Smooth muscle cell (in vitro differentiated cells): ENCODE results near the gene CHST15. TPM values are rescaled to one million over a fixed set of nuclear protein-coding genes. Genes with fewer than 3 reads are reported as not detected.

Experiments used
- DNase-seq: peaks from one replicate; lab custom pipeline; 2025; ENCODE audit not compliant: unreplicated experiment; lab: John Stamatoyannopoulos, UW
- H2AFZ ChIP-seq: fragments of 200-600 bp; sonication (generic); 2 replicates; pipeline ENCODE4 v1.6.0; 2016; ENCODE audit warnings: antibody characterized with exemption, low read depth, mild to moderate bottlenecking
- H3F3A ChIP-seq: fragments of 200-600 bp; sonication (generic); 2 replicates; pipeline ENCODE4 v1.6.0; 2017; ENCODE audit warnings: antibody characterized with exemption, low read depth
- H3K27ac ChIP-seq: fragments of 200-600 bp; sonication (generic); 2 replicates; pipeline ENCODE4 v1.5.1; 2016; ENCODE audit warnings: low read depth, mild to moderate bottlenecking
- H3K27me3 ChIP-seq: fragments of 200-600 bp; sonication (generic); 2 replicates; pipeline ENCODE4 v1.6.1; 2016; ENCODE audit warnings: low read depth, mild to moderate bottlenecking
- H3K36me3 ChIP-seq: fragments of 200-600 bp; sonication (generic); 2 replicates; pipeline ENCODE4 v1.5.1; 2016; ENCODE audit warnings: low read depth
- H3K4me1 ChIP-seq: fragments of 200-600 bp; sonication (generic); 2 replicates; pipeline ENCODE4 v1.5.1; 2016; ENCODE audit warnings: low read depth
- H3K4me2 ChIP-seq: fragments of 200-600 bp; sonication (generic); 2 replicates; pipeline ENCODE4 v1.6.0; 2016; ENCODE audit warnings: mild to moderate bottlenecking
- H3K4me3 ChIP-seq: fragments of 200-600 bp; sonication (generic); 2 replicates; pipeline ENCODE4 v1.5.1; 2016; ENCODE audit warnings: mild to moderate bottlenecking
- H3K79me2 ChIP-seq: fragments of 200-600 bp; sonication (generic); 2 replicates; pipeline ENCODE4 v1.6.0; 2016; ENCODE audit warnings: low read depth, mild to moderate bottlenecking
- H3K9ac ChIP-seq: fragments of 200-600 bp; sonication (generic); 2 replicates; pipeline ENCODE4 v1.6.0; 2016; ENCODE audit warnings: low read depth
- H3K9me3 ChIP-seq: fragments of 200-600 bp; sonication (generic); replicated peaks from 2 replicates; pipeline ENCODE4 v1.5.1; 2016; ENCODE audit warnings: low read depth
- H4K20me1 ChIP-seq: fragments of 200-600 bp; sonication (generic); 2 replicates; pipeline ENCODE4 v1.6.0; 2016; ENCODE audit warnings: low read depth
- CTCF ChIP-seq: fragments of 200-600 bp; sonication (generic); IDR thresholded peaks from 2 replicates; pipeline ENCODE4 v1.5.1; 2017; ENCODE audit warnings: borderline replicate concordance, mild to moderate bottlenecking, antibody characterized with exemption; ENCODE audit not compliant: insufficient read depth, poor library complexity, severe bottlenecking
- WGBS: methylation state at CpG from one replicate; pipeline ENCODE4 v1.1.7; 2016; ENCODE audit warnings: low lambda C conversion rate; 5-methylcytosine and 5-hydroxymethylcytosine counted together
- polyA plus RNA-seq: library from polyadenylated mRNA; unstranded; fragments of >200 nt; fragmentation: Nextera tagmentation; extraction: Ambion mirVana; gene quantifications from 2 replicates; pipeline ENCODE4 v1.2.1, GENCODE V29; 2016
- total RNA-seq: library from RNA; depleted of rRNA; stranded (reverse); fragments of >200 nt; gene quantifications from 2 replicates; pipeline ENCODE4 v1.2.3, GENCODE V29; 2014

The CHST15 gene
- total and polyA plus RNA-seq, 2 experiments from 2014 or later, result 14.1 to 20.4 TPM

- no peak for TF ChIP-seq CTCF
- no peaks in the 10 kb centered on the region for H3K27me3 ChIP-seq
- H3K4me1 ChIP-seq, result peaks cover 7% of the 10 kb centered on the region
- H3K36me3 ChIP-seq, result no peaks in the 10 kb centered on the region
- peaks cover 51% of the 10 kb centered on the region for H4K20me1 ChIP-seq
- no peak for DNase-seq
- no peak overlapping the region for H2AFZ ChIP-seq
- H3K4me3 ChIP-seq, result no peak overlapping the region
- H3K4me2 ChIP-seq, result no peak overlapping the region
- no peak overlapping the region for H3K9ac ChIP-seq
- H3K27ac ChIP-seq, result no peak overlapping the region
- no peaks in the 10 kb centered on the region for H3K9me3 ChIP-seq
- no peaks in the 10 kb centered on the region for H3F3A ChIP-seq
- 96% methylated on average over 40 of the region's 40 CpGs for WGBS
- H3K79me2 ChIP-seq, result peaks cover 14% of the 10 kb centered on the region
Observed at GRCh38 chr10:124044143-124044862, 49.1 kb downstream of the CHST15 start.

GRCh38 chr10:124043310-124044142, 49.9 kb downstream of the CHST15 start:
- no peak overlapping the region for H3K9ac ChIP-seq
- no peak overlapping the region for H2AFZ ChIP-seq
- H3K4me3 ChIP-seq, result no peak overlapping the region
- peaks cover 14% of the 10 kb centered on the region for H3K79me2 ChIP-seq
- WGBS, result 77% methylated on average over 12 of the region's 12 CpGs
- H3F3A ChIP-seq, result no peaks in the 10 kb centered on the region
- DNase-seq, result no peak
- H3K4me2 ChIP-seq, result no peak overlapping the region
- no peaks in the 10 kb centered on the region for H3K27me3 ChIP-seq
- peaks cover 6% of the 10 kb centered on the region for H3K4me1 ChIP-seq
- H4K20me1 ChIP-seq, result peaks cover 43% of the 10 kb centered on the region
- no peaks in the 10 kb centered on the region for H3K9me3 ChIP-seq
- TF ChIP-seq CTCF, result no peak
- no peak overlapping the region for H3K27ac ChIP-seq
- H3K36me3 ChIP-seq, result no peaks in the 10 kb centered on the region

- H3K9ac ChIP-seq, result no peak overlapping the region
- H3K79me2 ChIP-seq, result peaks cover 13% of the 10 kb centered on the region
- H3K36me3 ChIP-seq, result no peaks in the 10 kb centered on the region
- H4K20me1 ChIP-seq, result peaks cover 36% of the 10 kb centered on the region
- no peak overlapping the region for H2AFZ ChIP-seq
- H3K4me1 ChIP-seq, result no peaks in the 10 kb centered on the region
- H3K4me2 ChIP-seq, result no peak overlapping the region
- TF ChIP-seq CTCF, result no peak
- no peaks in the 10 kb centered on the region for H3K9me3 ChIP-seq
- DNase-seq, result no peak
- no peak overlapping the region for H3K27ac ChIP-seq
- no peaks in the 10 kb centered on the region for H3K27me3 ChIP-seq
- no peaks in the 10 kb centered on the region for H3F3A ChIP-seq
- 73% methylated on average over 8 of the region's 8 CpGs for WGBS
- no peak overlapping the region for H3K4me3 ChIP-seq
Observed at GRCh38 chr10:124042656-124043309, 50.6 kb downstream of the CHST15 start.
